Dermis microvascular lymphatic vessel endothelial cell (primary cell): ENCODE data around the gene NSG2. TPM values are rescaled to one million over a fixed set of nuclear protein-coding genes. Genes with fewer than 3 reads are reported as not detected.
"Not testable (repeated sequence)": the region's sequence is repeated elsewhere in the genome, so short reads cannot be mapped to it uniquely, and the experiment has no call there.

Source experiments
- DNase-seq, 2 donors: peaks; one replicate each; pipeline versions ENCODE4 v3.0.0 to v3.0.0-alpha.2; 2010; ENCODE audit warnings: low read depth in 2 of 2
- total RNA-seq: library from RNA; depleted of rRNA; stranded (reverse); fragments of >200 nt; gene quantifications from 2 replicates; pipeline ENCODE4 v1.2.1, GENCODE V29; 2014

NSG2 gene
- total RNA-seq, 1 donor from 2014 or later = not detected

DNA sequence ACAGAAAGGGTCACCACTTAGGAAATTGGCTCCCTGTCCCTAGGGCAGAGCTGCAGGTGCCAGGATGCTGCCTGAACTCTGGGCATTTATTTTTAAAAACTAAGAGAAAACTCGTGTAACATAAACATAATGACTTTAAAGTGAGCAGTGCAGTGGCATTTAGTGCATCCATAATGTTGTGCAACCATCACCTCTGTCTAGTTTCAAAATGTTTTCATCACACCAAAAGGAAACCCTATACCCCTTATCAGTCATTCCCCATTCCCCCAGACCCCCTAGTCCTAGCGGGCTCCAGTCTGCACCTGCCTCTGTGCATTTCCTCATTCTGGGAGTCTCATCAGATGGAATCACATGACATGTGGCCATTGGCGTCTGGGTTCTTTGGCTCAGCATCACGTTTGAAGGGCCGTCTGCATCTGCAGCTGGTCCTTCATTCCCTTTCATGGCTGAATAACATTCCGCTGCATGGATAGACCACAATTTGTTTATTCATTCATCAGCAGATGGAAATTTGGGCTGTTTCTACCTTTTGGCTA, 55.8 kb downstream of the NSG2 start:
- DNase-seq = no peak

DNA sequence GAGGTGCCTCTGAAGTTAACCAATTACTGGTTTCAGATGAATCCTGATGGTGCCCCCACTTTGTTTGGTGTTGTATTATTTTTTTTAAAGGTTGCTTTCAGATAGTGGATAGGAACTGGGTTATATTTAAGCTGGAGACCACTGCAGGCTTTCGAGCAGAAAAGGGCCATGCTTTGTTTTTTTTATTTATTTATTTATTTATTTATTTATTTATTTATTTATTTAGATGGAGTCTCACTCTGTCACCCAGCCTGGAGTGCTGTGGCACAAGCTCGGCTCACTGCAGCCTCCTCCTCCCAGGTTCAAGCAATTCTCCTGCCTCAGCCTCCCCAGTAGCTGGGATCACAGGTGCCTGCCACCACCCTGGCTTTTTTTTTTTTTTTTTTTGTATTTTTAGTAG, 57.1 kb downstream of the NSG2 start:
- not testable (repeated sequence) for DNase-seq

DNA sequence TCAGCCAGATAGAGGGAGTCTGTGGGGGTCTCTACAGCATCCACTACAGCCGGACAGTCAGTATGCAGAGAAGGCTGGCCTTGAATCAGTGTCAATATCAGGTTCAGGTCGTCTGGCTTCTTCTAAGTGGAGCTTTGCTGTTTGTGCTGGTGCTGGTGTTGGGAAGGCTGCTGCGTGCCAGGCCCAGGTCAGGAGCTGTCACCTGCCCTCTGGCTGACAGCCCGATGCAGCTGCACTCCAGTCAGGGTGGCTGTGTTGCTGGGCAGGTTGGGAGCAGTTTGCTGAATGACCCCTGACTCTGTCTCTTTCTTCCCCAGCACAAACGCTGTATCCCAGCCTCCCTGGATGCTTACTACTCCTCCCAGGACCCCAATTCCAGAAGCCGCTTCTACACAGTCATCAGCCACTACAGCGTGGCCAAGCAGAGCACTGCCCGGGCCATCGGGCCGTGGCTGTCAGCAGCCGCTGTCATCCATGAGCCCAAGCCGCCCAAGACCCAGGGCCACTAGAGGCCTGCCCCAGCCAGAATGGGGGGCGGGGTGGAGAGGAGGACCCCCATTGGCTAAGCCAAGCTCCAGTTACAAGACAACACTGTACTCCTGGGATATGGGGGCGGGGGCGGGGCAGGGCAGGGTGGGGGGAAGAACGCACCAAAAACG, 61.6 kb downstream of the NSG2 start:
- no peak for DNase-seq

DNA sequence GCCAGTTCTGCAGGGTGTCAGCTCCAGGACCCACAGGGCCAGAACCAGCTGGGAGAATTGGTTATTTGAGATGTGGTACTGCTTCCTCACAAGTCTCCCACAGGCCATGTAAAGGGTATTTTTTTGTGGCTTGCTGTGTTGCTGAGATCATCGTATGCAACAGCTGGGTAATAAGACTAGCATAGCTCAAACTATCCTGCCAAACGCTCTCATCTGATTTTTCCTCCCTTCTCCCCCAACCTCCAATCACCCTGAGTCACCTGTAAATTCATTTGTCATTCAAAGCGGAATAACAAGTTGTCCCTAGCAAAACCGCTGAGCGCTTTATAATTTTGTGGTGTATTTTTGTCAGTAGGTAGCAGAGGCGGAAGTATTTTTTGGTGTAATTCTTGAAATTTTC, 63.2 kb downstream of the NSG2 start:
- DNase-seq = no peak

DNA sequence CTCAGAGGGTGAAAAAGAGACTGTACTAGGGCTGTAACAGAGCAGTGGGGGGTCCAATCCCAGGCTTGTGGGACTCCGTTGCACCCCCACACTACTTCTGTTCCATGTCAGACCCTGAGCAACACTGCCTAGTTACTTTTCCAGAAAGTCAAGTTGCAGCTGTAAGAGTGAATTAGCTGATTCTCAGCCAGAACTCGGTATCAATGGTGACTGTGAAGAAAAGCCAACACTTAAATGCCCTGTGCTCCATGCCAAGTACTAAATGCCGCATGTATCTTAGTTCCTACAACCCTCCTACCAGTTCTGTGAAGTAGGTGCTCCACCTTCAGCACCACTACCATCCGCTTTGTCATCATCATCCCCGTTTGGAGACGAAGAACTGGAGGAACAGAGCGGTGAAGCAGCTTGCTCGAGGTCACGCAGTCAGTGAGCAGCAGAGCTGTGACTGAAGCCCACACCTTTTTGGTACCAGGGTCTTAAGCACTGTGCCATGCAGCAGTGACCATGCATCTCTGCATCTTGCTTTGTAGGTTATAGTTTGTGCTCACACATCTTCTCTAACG, 64.3 kb downstream of the NSG2 start:
- no peak for DNase-seq

DNA sequence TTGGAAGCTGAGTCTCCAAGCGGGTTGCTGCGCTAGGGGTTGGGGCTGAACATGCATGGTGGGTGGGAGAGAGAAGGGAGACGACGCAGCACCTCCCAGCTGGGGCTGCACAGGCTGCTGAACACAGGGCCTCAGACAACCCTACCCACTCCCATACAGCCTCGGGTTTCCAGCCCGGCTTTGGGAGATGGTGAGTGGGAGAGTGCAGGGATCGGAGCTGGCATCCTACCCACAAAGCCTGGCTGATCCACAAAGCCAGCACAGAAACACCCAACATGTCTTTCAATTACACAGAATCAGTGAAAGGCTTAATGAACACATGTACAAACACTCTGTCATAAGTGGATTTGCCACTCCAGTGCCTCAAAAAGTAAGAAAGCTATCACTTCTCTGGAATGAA, 64.8 kb downstream of the NSG2 start:
- no peak for DNase-seq

DNA sequence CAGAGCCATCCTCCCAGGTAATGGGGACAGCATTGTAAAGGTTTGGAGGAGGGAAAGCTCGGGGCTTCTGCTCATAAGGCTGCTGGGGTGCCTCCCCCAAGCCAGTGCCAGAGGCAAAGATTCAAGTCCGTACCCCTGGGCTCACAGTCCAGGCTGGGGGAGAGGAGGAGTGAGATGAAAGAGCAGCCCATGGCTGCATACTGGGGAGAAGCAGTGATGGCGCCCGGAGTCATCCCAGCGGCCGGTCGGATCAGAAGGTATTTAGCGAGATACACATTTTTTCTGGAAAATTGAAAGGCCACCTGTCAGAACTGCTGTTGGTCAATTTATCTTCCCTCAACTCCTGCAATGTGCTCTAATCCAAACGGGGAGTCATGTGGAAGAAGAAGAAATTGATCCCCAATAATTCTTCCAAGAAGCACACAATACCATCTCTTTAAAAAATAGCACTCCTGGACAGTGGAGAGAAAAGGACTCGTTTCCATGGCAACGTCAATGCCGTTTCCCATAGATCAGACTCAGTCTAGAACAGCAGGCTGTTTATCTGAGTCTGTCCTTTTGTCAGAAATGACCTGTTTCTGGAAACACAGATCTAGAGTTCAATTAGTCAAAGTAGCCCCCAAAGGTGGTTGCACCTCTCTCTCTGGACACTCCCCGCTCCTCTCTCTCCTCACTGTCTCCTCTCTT, 65.9 kb downstream of the NSG2 start:
- DNase-seq = no peak

DNA sequence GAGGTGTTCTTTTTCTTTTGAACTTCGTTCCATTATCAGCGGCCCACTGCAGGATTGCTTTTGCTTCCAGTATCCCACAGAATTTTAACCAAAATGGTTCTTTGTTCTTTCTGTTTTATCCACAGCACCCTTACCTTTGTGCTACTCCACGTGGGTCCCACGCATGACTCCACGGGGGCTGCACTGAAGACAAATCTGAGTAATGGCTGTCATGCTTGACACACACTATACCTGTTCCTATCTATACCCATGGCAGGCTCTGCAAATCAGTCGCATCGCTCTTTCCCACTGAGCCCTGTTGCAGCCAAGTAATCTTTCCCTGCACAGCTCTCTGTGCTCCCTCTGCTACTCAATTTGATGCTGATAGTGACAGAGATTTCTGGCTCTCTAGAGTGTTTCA, 69.7 kb downstream of the NSG2 start:
- no peak for DNase-seq

DNA sequence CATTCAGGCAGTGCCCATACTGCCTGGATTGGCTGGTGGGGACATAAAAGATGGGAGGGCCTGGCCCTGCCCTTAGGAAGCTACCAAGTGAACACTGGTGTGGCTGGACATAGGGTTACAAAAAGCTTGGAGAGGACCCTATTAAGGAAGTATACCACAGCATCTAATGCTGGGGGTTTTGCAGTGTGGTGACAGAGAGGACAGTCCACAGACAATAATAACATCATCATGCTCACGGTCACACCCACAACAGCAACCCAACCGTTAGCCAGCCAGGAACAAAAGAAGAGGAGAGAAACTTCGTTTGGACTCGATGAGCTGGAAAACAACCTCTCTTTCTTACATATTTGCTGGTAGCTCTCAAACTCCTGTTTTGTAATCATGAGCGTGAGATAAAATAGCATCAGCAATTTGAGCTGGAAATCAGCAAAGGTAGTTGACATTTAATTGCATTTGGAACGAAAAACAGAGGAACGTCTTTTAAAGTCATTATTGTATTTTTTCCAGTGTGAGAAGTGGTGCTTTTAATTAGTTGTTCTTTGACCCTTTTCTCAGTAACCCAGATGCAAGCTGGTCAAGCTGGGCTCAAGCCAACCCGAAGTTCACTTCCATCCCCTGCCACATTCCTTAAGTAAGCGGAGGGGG, 73.4 kb downstream of the NSG2 start:
- DNase-seq = no peak

DNA sequence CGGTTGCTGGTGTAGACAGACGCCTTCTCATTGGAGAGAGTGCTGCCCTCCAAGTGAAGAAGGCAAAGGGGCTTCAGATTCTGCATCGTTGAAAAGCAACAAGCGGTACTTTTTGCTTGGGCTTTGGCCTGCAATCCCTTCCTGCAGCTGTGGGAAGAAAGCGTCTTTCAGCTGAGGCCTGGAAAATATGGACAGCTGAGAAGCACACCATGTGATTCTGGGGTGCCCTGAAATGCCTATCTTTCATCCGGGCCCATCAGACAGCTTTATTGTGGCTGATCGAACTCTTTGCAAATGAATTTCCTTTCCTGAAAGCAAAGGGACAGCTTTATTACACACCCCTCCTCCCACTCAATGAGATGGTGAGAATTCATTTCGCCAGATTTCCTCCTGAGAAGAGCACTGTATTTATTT, 74.0 kb downstream of the NSG2 start:
- no peak for DNase-seq

DNA sequence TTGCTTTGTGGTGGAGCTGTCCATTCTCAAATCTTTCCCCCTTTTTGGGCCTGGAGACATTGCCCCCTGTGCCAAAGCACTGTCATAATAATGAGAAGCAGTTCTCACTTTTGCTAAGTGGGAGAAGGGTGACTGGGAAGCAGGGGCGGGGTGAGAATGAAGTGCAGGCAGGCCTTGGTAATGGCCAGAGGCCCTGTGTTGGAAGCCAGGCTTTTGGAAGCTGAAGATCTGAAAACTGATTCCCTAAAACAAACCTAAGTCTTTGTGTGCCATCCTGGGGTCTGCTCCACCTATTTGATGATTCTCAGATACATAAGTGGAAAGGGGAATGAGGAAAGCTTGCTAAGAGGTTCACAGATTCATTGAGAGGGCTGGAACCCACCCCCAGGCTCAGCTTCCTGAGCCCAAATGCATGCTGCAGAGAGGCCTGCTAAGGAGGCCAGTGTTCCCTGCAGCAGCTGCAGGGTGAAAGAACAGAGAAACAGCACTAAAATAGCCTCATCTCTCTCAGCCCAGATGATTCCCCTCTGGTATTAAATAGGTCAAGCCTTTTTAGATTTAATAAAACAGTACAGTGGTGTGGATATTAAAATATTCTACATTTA, 75.0 kb downstream of the NSG2 start:
- no peak for DNase-seq

DNA sequence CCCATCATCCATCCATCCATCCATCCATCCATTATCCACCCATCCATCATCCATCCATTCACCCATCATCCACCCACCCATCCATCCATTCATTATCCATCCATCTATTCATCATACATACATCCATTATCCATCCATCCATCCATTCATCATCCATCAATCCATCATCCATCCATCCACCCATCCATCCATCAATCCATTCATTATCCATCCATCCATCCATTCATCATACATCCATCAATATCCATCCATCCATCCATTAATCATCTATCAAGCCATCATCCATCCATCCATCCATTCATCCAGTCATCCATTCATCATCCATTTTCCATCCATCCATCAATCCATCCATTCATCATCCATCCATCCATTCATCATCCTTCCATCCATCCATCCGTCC, 89.0 kb downstream of the NSG2 start:
- no peak for DNase-seq

DNA sequence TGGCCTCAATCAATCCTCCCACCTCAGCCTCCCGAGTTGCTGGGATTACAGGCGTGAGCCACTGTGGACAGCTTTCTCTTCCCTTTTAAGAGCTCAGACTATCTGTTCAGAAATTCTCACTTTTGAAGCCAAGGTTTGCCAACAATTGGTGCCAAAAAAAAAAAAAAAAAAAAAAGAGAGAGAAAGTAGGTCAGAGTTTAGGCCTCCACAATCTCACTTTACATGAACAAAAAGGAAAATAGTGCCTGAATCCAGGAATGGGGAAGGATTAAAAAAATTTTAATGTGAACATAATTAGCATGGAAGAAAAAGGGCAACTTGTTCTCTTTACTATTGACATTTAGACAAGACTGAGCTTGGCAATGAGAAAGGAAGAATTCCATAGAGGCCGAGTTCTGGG, 94.1 kb downstream of the NSG2 start:
- DNase-seq = no peak

DNA sequence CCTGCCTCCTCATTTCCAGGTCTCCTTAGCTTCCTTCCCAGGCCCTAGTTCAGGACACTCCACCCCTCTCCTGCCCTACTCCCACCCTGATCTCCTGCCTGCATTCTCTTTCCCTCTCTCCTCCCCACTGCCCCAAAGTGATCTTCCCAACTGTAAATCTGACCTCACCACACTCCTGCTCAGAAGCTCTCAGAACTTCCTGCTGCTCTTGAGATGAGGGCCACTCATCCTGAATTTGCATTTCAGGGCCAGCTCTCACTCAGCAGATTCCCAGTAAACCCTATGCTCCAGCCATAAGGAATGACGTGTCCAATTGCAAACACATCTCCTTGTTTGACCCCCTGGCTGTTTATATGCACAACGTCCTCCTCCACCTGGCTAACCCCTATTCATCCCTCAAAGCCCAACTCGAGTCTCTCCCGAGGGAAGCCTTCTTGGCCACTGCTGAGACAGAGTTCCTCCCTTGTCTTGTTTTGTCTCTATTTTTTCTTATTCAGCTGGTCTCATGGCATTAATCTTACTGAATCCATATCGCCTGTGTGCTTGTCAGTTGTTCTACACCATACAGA, 95.0 kb downstream of the NSG2 start:
- no peak for DNase-seq

DNA sequence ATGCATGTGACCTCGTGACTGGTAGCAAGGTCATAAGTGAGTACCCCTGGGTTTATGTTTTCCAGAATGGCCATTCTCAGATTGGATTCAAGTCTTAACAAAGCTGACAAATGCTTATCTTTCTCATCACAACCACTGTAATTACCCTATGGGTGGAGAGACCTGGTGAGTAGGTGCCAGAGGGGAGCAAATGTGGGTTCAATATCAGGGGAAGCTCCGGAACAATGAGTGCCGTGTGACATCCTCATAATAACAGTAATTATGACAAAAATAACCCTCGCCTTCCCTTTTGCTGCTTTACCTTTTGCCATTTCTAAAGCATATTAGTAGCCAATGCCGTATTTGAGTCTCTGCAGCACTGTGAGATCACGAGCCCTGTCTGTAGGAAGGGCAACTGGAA, 95.9 kb downstream of the NSG2 start:
- DNase-seq = no peak

DNA sequence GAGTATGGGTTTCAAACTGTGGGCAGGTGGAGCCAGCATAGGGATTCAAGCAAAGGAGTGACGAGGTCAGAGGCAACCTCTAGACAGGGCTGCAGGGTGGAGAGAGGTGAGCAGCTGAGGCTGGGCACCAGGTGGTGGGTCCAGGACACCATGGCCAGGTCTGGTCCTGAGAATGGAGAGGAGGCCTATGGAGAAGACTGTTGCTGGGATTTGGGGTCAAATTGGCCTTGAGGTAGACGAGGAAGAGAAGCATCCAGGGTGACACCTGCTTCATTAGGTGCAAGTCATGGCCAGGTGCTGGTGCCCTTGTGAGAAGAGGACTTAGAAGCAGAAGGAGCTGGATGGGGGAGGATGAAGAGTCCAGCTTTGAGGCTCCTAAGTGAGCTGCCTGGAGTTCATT, 99.6 kb downstream of the NSG2 start:
- DNase-seq = no peak

DNA sequence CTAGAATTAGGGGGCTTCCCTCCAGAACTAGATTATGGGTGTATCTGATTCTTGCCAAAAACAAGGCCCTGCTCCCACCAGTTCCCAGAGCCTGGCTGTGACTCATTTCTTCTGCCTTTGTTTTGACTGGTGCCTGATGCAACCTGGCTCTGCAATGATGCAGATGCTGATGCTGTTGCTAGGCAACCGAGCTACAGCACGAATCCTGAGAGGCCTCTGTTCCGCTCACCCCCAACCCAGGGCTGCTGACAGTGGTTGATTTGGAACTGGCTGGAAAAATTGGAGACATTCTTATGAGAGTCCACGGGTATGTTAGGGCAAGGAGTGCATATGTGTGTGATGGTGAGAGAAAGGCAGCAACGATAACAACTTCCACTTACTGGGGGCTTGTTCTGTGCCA, 100.3 kb downstream of the NSG2 start:
- DNase-seq = no peak

DNA sequence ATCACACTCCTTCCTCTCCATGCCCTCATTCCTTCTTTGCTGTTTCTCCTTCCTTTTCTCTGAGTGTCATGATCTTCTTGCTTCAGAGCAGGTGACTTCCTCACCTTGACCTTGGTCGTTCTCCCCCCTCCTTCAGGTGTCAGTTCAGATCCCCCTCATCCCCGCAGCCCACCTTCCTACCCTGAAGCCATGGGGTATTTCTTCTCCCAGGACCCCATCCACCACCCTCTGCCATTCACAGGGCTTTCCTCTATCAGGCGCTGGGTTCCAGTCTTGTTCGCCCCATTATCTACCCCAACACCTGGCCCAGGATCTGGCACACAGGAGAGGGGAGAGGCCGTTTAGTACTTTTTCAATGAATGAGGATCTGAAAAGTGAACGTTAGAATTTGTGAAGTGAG, 101.0 kb downstream of the NSG2 start:
- DNase-seq = no peak

DNA sequence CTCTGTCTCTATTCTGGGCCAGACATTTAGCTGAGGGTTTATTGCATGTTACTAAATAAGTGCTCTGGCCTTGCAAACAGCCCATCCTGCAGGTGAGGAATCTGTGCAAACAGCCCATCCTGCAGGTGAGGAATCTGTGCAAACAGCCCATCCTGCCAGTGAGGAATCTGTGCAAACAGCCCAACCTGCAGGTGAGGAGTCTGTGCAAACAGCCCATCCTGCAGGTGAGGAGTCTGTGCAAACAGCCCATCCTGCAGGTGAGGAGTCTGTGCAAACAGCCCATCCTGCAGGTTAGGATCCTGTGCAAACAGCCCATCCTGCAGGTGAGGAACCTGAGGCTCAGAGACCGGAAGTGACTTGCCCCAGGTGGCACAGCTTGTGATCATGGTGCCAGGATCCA, 101.5 kb downstream of the NSG2 start:
- not testable (repeated sequence) for DNase-seq

DNA sequence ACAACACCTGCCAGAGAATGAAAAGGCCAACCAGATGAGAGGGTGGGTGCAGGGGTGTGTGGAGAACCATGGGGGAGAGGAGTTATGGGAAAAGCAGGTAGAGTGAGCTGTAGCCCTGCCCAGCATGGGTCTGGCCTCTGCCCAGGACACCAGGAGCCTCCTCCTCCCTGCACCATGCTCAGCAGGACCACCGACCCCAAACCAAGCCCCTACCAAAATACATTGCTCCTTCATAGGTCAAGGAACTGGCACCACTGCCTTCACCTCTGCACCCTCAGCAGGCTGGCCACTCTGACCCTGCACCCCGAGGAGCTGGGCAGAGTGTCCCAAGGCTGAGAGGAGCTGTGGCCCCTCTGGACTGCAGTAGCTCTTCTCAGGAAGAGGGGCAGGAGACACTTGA, 102.0 kb downstream of the NSG2 start:
- no peak for DNase-seq

DNA sequence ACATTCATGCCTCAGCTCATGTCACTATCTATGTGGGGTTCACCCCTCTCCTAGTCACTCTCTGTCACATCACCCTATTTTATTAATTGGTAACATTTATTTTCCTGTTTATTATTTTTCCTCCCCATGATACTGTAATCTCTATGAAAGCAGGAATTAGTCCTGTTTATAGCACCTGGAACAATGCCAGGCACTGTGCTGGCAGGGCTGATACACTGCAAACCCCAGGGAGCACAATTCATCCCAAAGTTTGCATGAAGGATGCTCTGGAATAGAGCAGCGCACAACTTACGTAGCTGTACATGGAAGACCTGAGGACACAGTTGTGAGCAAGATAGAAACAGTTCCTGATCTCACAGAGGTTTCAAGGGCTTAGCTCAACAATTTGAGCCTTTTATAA, 103.2 kb downstream of the NSG2 start:
- DNase-seq = no peak

DNA sequence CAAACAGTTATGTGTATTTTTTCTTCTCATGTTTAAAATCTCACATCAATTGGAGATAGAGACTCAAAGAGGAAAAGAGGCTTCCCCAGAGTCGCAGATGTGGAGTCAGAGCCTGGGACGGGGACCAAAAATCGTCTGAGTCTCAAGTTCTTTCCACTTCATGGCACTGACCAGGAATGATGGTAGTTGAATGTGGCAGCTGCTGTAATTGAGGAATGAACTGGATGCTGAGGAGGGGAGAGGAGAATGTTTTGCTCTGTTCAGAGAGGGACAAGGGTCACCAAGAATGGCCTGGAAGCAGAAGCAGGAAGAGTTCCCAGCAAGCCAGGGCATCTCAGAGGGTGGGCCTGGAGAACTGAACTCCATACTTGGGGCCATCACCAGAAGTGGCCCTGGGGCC, 103.9 kb downstream of the NSG2 start:
- no peak for DNase-seq
